ENCODE measurements around the gene SLC26A1.

DNA sequence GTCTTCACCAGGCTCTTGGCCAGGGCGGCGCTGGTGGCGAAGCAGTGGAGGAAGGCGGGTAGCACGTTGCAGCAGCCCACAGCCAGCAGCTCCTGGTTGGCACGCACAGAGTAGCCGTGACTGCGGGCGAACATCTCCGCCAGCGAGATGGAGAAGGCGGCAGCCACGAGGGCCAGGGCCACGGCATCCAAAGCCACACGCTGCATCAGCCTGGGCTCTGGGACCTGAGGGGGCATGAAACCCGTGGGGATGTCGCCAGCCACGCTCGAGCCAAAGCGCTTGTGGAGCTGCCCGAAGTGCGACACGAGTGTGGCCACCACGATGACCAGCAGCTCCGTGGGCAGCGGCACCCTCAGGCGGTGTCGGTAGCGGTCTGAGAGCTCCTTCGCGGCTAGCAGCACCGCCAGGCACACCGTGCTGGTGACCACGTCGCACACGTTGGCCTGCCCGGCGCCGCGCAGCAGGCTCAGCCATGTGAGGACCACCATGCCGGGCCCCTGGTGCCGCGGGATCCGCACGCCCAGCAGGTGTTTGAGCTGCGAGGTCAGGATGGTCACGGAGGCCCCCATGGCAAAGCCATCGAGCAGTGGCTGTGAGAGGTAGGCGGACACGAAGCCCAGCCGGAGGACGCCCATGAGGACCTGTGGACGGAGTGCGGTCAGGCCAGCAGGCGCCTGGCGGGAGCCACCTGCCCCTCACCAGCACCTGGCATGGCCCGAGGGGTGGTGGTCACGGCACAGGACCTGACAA, 3.3 kb downstream of the SLC26A1 start:
- TF ChIP-seq, protein P1, sequence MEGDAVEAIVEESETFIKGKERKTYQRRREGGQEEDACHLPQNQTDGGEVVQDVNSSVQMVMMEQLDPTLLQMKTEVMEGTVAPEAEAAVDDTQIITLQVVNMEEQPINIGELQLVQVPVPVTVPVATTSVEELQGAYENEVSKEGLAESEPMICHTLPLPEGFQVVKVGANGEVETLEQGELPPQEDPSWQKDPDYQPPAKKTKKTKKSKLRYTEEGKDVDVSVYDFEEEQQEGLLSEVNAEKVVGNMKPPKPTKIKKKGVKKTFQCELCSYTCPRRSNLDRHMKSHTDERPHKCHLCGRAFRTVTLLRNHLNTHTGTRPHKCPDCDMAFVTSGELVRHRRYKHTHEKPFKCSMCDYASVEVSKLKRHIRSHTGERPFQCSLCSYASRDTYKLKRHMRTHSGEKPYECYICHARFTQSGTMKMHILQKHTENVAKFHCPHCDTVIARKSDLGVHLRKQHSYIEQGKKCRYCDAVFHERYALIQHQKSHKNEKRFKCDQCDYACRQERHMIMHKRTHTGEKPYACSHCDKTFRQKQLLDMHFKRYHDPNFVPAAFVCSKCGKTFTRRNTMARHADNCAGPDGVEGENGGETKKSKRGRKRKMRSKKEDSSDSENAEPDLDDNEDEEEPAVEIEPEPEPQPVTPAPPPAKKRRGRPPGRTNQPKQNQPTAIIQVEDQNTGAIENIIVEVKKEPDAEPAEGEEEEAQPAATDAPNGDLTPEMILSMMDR (IDR thresholded peaks at IDR 0.05), result no peak
- no peak for TF ChIP-seq POLR2A (IDR thresholded peaks at IDR 0.05)
